CD4-positive, alpha-beta memory T cell (primary cell): ENCODE results near the gene MUC7. TPM values are rescaled to one million over a fixed set of nuclear protein-coding genes. Genes with fewer than 3 reads are reported as not detected.

Experiments used
- CTCF ChIA-PET: fragments of 350-600 bp; sonication (Branson Sonifier 250); formaldehyde crosslinking; loops from one replicate; lab custom pipeline; 2021; ENCODE audit warnings: inconsistent platforms; ENCODE audit not compliant: partially characterized antibody; lab: Charles Lee
- POLR2A ChIA-PET: fragments of 350-600 bp; sonication (Branson Sonifier 250); formaldehyde crosslinking; loops from one replicate; lab custom pipeline; 2021; ENCODE audit not compliant: partially characterized antibody; lab: Charles Lee
- DNase-seq, 5 donors: peaks; one replicate each; pipeline versions ENCODE4 v3.0.0 to v3.0.0-alpha.2; 2020 to 2022; ENCODE audit warnings: mixed read lengths in 1 of 5
- H3K27ac ChIP-seq: one replicate; pipeline ENCODE4 v1.7.0; 2013; ENCODE audit warnings: low read depth, low read length
- H3K27me3 ChIP-seq: 2 replicates; pipeline ENCODE4 v1.7.0; 2013; ENCODE audit warnings: mild to moderate bottlenecking, low read length, moderate library complexity; ENCODE audit not compliant: insufficient read depth
- H3K36me3 ChIP-seq: 2 replicates; pipeline ENCODE4 v1.7.0; 2013; ENCODE audit warnings: mild to moderate bottlenecking, low read length, moderate library complexity; ENCODE audit not compliant: insufficient read depth
- H3K4me1 ChIP-seq: 2 replicates; pipeline ENCODE4 v1.7.0; 2013; ENCODE audit warnings: mild to moderate bottlenecking, low read length, moderate library complexity; ENCODE audit not compliant: insufficient read depth
- H3K4me3 ChIP-seq, 2 donors: one replicate each; pipeline ENCODE4 v1.7.0; 2013; ENCODE audit warnings: low read length in 2 of 2, mild to moderate bottlenecking in 1 of 2
- H3K9me3 ChIP-seq, 2 donors: one replicate each; pipeline ENCODE4 v1.7.0; 2013; ENCODE audit warnings: low read length in 2 of 2, control low read depth in 1 of 2; ENCODE audit not compliant: control insufficient read depth in 1 of 2
- H3K27ac Mint-ChIP-seq, 7 donors: one replicate each; pipeline ENCODE4 v1.8.0; 2020 to 2021; ENCODE audit warnings: mixed read lengths in 7 of 7, mild to moderate bottlenecking in 6 of 7, inconsistent platforms in 3 of 7, moderate library complexity in 3 of 7
- H3K27me3 Mint-ChIP-seq, 2 donors: one replicate each; pipeline ENCODE4 v1.8.0; 2020 to 2021; ENCODE audit warnings: mixed read lengths in 2 of 2
- H3K36me3 Mint-ChIP-seq, 2 donors: one replicate each; pipeline ENCODE4 v1.8.0; 2020 to 2021; ENCODE audit warnings: mixed read lengths in 2 of 2, inconsistent platforms in 1 of 2, mild to moderate bottlenecking in 1 of 2
- H3K4me1 Mint-ChIP-seq, 4 donors: one replicate each; pipeline ENCODE4 v1.8.0; 2020 to 2021; ENCODE audit warnings: mixed read lengths in 4 of 4, mild to moderate bottlenecking in 1 of 4
- H3K4me3 Mint-ChIP-seq, 8 donors: one replicate each; pipeline ENCODE4 v1.8.0; 2020 to 2021; ENCODE audit warnings: mixed read lengths in 8 of 8, mild to moderate bottlenecking in 7 of 8, moderate library complexity in 6 of 8, inconsistent platforms in 3 of 8
- H3K9me3 Mint-ChIP-seq, 8 donors: one replicate each; pipeline ENCODE4 v1.8.0; 2020 to 2021; ENCODE audit warnings: mixed read lengths in 8 of 8, mild to moderate bottlenecking in 5 of 8, inconsistent platforms in 3 of 8, moderate library complexity in 1 of 8
- intact Hi-C: fragments of 100-400 bp; cut with micrococcal nuclease; formaldehyde crosslinking; loops from one replicate; pipeline ENCODE4 v1.15.1; 2023
- polyA plus RNA-seq, 2 donors: library from polyadenylated mRNA; unstranded; fragments of 300-500 nt; fragmentation: Illumina TruSeq; gene quantifications; one replicate each; pipeline ENCODE4 v1.2.3, GENCODE V29; 2021
- total RNA-seq, 2 experiments: library from RNA; stranded (reverse); gene quantifications; one replicate each; pipeline ENCODE4 v1.2.3, GENCODE V29; 2021

Gene MUC7
- total and polyA plus RNA-seq, 4 experiments from 2014 or later: not detected

GRCh38 chr4:70531981-70532380, 60.0 kb downstream of the MUC7 start:
- ChIA-PET POLR2A (no interaction called here), CTCF (interaction anchor here (0.6 kb wide), 1 partner anchor 1881 kb away, joined by 3 read pairs; no protein-coding TSS in a partner anchor)
- no peaks in the 10 kb centered on the region for H3K4me1 Mint-ChIP-seq
- Histone ChIP-seq H3K4me3 (no peak overlapping the region), H3K9me3 (no peaks in the 10 kb centered on the region), H3K27me3 (no peaks in the 10 kb centered on the region), H3K27ac (no peak overlapping the region), H3K4me1 (no peaks in the 10 kb centered on the region), H3K36me3 (no peaks in the 10 kb centered on the region)
- H3K4me3 Mint-ChIP-seq: no peak overlapping the region
- H3K36me3 Mint-ChIP-seq: no peaks in the 10 kb centered on the region
- intact Hi-C loops: no loop called here
- peaks cover 0 to 2% (median 0%) of the 10 kb centered on the region in 8 donors for H3K9me3 Mint-ChIP-seq
- H3K27ac Mint-ChIP-seq: no peak overlapping the region
- peaks cover 7 to 9% of the 10 kb centered on the region in 2 donors for H3K27me3 Mint-ChIP-seq
- no peak for DNase-seq

Other genes starting within 250 kb of the MUC7 start
- not detected for gene FDCSP, start 246.1 kb upstream of the MUC7 start, total RNA-seq
- gene FDCSP, start 246.1 kb upstream of the MUC7 start, polyA plus RNA-seq: not detected
- not detected for gene CSN3, start 229.6 kb upstream of the MUC7 start, total RNA-seq
- gene CSN3, start 229.6 kb upstream of the MUC7 start, polyA plus RNA-seq: not detected
- not detected for gene CABS1, start 137.2 kb upstream of the MUC7 start, total RNA-seq
- not detected for gene CABS1, start 137.2 kb upstream of the MUC7 start, polyA plus RNA-seq
- gene SMR3A, start 111.4 kb upstream of the MUC7 start, total RNA-seq: not detected
- gene SMR3A, start 111.4 kb upstream of the MUC7 start, polyA plus RNA-seq: not detected
- gene SMR3B, start 89.1 kb upstream of the MUC7 start, total RNA-seq: not detected
- not detected for gene SMR3B, start 89.1 kb upstream of the MUC7 start, polyA plus RNA-seq
- gene OPRPN, start 74.3 kb upstream of the MUC7 start, total RNA-seq: not detected
- gene OPRPN, start 74.3 kb upstream of the MUC7 start, polyA plus RNA-seq: not detected
- not detected for gene AMTN, start 46.4 kb downstream of the MUC7 start, total RNA-seq
- gene AMTN, start 46.4 kb downstream of the MUC7 start, polyA plus RNA-seq: not detected
- not detected for gene AMBN, start 120.1 kb downstream of the MUC7 start, total RNA-seq
- gene AMBN, start 120.1 kb downstream of the MUC7 start, polyA plus RNA-seq: not detected
- gene ENAM, start 156.5 kb downstream of the MUC7 start, total RNA-seq: not detected
- gene ENAM, start 156.5 kb downstream of the MUC7 start, polyA plus RNA-seq: not detected
- not detected for gene JCHAIN, start 194.3 kb downstream of the MUC7 start, total RNA-seq
- 10 to 100 TPM in 1 of 2 donors, 1 to 10 TPM in 1; 1.3 to 51.8 TPM for gene JCHAIN, start 194.3 kb downstream of the MUC7 start, polyA plus RNA-seq
- 10 to 100 TPM; 43.2 to 45.3 TPM for gene UTP3, start 216.3 kb downstream of the MUC7 start, total RNA-seq
- 10 to 100 TPM in 1 of 2 donors, 1 to 10 TPM in 1; 4.7 to 17.2 TPM for gene UTP3, start 216.3 kb downstream of the MUC7 start, polyA plus RNA-seq
- 10 to 100 TPM; 36.2 TPM for gene RUFY3, start 249.8 kb downstream of the MUC7 start, total RNA-seq
- gene RUFY3, start 249.8 kb downstream of the MUC7 start, polyA plus RNA-seq: 1 to 10 TPM; 3.3 to 9.2 TPM